Suppressor macrophage treated with lipopolysaccharide for 4 hours (primary cell): Measurements from ENCODE around the gene OR10H1.

Experiments used
- DNase-seq: peaks from one replicate; pipeline ENCODE4 v3.0.0-alpha.2; 2020

OR10H1 gene

GRCh38 chr19:15769586-15769985 lies 45.9 kb downstream of the OR10H1 start:
- no peak for DNase-seq

GRCh38 chr19:15759962-15760565 lies 55.4 kb downstream of the OR10H1 start:
- DNase-seq: no peak

GRCh38 chr19:15758379-15758778 lies 57.1 kb downstream of the OR10H1 start:
- DNase-seq: no peak
